Stomach (tissue), 4 donors: ENCODE results near the gene PYCR2.

ENCODE experiments used
- POLR2A ChIP-seq, 4 donors: fragments of 450-650 bp; IDR thresholded peaks; one replicate each; pipeline ENCODE4 v1.6.1; 2016; ENCODE audit warnings: antibody characterized with exemption in 4 of 4, control low read depth in 2 of 4, mild to moderate bottlenecking in 1 of 4, moderate library complexity in 1 of 4
- POLR2AphosphoS5 ChIP-seq, 3 donors: sonication (generic); formaldehyde crosslinking; IDR thresholded peaks; one replicate each; pipeline ENCODE4 v1.6.1; 2016; ENCODE audit warnings: antibody characterized with exemption in 3 of 3
- TF ChIP-seq, protein P1 (sequence below), 7 experiments: fragments of 450-650 bp in 4 of 7; fragments of 200-600 bp in 3 of 7; sonication (generic) in 3 of 7; IDR thresholded peaks; one replicate each; pipeline ENCODE4 v1.5.1; 2016 to 2019; ENCODE audit warnings: antibody characterized with exemption in 7 of 7, control low read depth in 2 of 7, mild to moderate bottlenecking in 1 of 7

DNA sequence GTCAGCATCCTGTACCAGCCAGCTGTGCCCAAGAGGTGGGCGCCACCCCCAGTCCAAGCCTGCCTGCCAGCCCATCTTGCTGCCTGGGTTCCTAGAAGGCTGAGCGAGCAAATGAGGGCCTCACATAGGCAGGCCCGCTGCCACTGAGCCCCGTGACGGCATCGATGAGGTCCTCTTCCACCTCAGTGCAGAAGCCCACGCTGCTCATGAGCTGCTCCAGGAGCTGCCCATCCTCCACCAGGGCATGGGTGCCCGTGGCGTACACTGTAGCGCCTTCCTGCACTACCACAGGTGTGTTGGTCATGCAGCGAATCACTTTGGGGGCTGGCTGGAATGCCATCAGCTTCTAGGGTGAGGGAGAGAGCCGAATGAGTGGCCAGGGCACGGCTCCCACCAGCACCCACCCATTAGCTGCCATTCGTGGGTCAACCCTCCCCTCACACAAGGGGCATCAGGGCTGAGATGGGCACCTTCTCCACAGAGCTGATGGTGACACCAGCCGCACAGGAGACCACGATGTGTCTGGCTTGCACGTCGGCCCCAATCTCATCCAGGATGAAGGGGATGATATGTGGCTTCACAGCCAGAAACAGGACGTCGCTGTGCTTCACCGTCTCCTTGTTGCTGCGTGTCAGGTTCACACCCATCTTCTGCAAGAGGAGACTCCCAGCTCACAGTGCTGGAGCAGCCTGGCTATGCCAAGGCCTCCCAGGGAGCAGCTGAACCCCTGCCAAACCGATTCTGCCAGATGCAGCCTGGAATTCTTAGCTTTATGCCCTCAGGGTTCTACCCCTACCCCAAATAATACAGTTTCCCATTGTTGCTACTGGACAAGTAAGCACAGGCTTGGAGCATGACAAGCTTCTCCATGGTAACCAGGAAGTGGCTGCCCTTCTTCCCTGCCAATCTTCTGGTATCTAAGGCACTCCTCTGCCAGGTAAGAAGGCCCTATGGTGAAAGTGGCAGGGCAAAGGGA is 2.0 kb downstream of the PYCR2 start:
- TF ChIP-seq, protein P1, sequence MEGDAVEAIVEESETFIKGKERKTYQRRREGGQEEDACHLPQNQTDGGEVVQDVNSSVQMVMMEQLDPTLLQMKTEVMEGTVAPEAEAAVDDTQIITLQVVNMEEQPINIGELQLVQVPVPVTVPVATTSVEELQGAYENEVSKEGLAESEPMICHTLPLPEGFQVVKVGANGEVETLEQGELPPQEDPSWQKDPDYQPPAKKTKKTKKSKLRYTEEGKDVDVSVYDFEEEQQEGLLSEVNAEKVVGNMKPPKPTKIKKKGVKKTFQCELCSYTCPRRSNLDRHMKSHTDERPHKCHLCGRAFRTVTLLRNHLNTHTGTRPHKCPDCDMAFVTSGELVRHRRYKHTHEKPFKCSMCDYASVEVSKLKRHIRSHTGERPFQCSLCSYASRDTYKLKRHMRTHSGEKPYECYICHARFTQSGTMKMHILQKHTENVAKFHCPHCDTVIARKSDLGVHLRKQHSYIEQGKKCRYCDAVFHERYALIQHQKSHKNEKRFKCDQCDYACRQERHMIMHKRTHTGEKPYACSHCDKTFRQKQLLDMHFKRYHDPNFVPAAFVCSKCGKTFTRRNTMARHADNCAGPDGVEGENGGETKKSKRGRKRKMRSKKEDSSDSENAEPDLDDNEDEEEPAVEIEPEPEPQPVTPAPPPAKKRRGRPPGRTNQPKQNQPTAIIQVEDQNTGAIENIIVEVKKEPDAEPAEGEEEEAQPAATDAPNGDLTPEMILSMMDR (IDR thresholded peaks at IDR 0.05), result no peak
- TF ChIP-seq POLR2A (IDR thresholded peaks at IDR 0.05) (no peak), POLR2AphosphoS5 (IDR thresholded peaks at IDR 0.05) (no peak)
